Muscle layer of colon (tissue), 2 donors: ENCODE measurements around the gene NMS.

Experiments used
- H3K27ac ChIP-seq: one replicate; pipeline ENCODE4 v1.7.0; 2013; ENCODE audit warnings: low read depth, mild to moderate bottlenecking, low read length, moderate library complexity
- H3K27me3 ChIP-seq, 2 donors: one replicate each; pipeline ENCODE4 v1.7.0; 2013; ENCODE audit warnings: low read length in 2 of 2, mild to moderate bottlenecking in 2 of 2; ENCODE audit not compliant: insufficient read depth in 2 of 2, control insufficient read depth in 1 of 2
- H3K36me3 ChIP-seq: one replicate; pipeline ENCODE4 v1.7.0; 2013; ENCODE audit warnings: mild to moderate bottlenecking, low read length; ENCODE audit not compliant: insufficient read depth
- H3K4me1 ChIP-seq: one replicate; pipeline ENCODE4 v1.7.0; 2013; ENCODE audit warnings: mild to moderate bottlenecking, low read length; ENCODE audit not compliant: insufficient read depth
- H3K4me3 ChIP-seq, 2 donors: one replicate each; pipeline ENCODE4 v1.7.0; 2013; ENCODE audit warnings: low read length in 2 of 2, low read depth in 1 of 2, mild to moderate bottlenecking in 1 of 2, moderate library complexity in 1 of 2
- H3K9ac ChIP-seq: one replicate; pipeline ENCODE4 v1.7.0; 2013; ENCODE audit warnings: low read length
- H3K9me3 ChIP-seq: one replicate; pipeline ENCODE4 v1.7.0; 2013; ENCODE audit warnings: mild to moderate bottlenecking, low read length
- donor health status: abdominal sarcoma.
- donor health status: Adenocarcinoma of cecum.

The NMS gene

GRCh38 chr2:100470182-100470581 is at the start of gene NMS:
Gene NMS (plus strand): TSS chr2:100470482. CDS start chr2:100470489, 7 bp downstream.
- no peaks in the 10 kb centered on the region for H3K27me3 ChIP-seq
- H3K4me1 ChIP-seq, result no peaks in the 10 kb centered on the region
- H3K9me3 ChIP-seq, result no peaks in the 10 kb centered on the region
- H3K27ac ChIP-seq, result no peak within 1 kb of the TSS
- no peak within 1 kb of the TSS for H3K9ac ChIP-seq
- no peaks in the 10 kb centered on the region for H3K36me3 ChIP-seq
- no peak within 1 kb of the TSS for H3K4me3 ChIP-seq

DNA sequence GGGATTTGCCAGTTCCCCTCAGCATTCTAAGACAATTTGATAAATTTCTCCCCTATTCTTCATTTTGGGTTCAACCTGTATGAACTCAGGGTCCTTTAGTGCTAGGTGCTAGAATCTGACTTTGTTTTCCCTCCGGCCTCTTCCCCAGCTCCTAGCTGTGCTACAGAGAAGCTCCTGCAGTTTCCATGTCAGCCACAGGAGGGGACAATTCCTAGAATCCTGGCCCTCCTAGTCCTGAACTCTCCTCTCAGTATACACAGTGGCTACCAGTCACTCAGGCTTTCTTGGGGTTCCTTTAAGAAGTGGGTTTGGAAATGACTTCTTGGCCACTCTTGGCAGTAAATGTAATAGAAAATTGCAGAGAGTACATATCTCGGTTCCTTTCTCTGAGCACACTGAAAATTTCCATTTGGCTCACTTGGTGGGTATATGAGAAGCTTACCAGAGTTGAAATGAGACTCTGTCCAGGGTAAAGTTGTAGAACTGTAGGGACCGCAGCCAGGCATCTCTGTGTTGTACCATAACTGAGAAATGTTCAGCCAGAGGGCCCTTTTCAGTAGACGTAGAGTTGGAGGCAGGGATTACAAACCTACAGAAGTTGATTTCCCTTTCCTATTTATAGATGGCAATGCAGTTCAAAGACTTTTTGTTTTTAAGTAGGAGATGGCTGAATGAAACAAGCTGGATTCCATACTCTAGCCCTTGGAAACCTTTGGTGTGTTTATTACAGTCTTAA is 47.8 kb upstream of the NMS start:
- Histone ChIP-seq H3K27me3 (no peaks in the 10 kb centered on the region), H3K9me3 (no peaks in the 10 kb centered on the region), H3K27ac (no peak overlapping the region), H3K4me3 (no peak overlapping the region), H3K9ac (no peak overlapping the region), H3K4me1 (peaks cover 20% of the 10 kb centered on the region), H3K36me3 (no peaks in the 10 kb centered on the region)

DNA sequence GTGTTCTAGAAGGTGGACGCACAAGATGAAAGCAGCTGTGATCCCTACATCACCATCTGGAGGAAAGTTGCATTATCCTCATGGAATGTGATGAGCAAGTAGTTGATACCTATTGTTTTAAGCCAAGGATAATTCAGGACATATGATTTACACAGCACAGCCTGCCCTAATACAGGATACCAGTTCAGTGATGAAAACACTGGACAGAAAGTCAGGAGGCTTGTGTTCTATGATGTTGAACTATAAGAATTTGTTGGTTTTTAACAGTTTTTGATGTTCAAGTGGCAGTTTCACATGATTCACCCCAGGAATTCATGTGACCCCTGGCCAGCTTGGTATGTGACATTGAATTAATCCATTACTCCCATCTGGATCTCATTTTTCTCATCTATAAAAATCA is 46.7 kb upstream of the NMS start:
- Histone ChIP-seq H3K4me3 (no peak overlapping the region), H3K9ac (no peak overlapping the region), H3K9me3 (no peaks in the 10 kb centered on the region), H3K4me1 (peaks cover 20% of the 10 kb centered on the region), H3K36me3 (no peaks in the 10 kb centered on the region), H3K27ac (no peak overlapping the region), H3K27me3 (no peaks in the 10 kb centered on the region)

- H3K4me1 ChIP-seq, result peaks cover 20% of the 10 kb centered on the region
- no peak overlapping the region for H3K27ac ChIP-seq
- H3K9me3 ChIP-seq, result no peaks in the 10 kb centered on the region
- no peaks in the 10 kb centered on the region for H3K36me3 ChIP-seq
- no peaks in the 10 kb centered on the region for H3K27me3 ChIP-seq
- H3K4me3 ChIP-seq, result no peak overlapping the region
- no peak overlapping the region for H3K9ac ChIP-seq
These were observed 45.9 kb upstream of the NMS start for GRCh38 chr2:100424277-100424875.

DNA sequence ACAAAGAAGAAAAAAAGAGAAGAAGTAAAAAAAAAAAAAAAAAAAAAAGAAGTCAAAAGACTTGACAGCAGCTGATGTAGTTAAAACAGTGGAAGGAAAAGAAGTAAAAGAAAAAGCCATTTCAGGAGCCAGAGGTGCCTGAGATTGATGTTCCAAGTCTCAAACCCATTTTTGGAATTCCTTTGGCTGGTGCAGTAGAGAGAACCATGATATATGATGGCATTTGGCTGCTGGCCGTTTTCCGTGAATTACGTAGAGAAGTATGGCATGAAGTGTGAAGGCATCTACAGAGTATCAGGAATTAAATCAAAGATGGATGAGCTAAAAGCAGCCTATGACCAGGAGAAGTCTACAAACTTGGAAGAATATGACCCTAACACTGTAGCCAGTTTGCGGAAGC is 45.2 kb upstream of the NMS start:
- H3K4me1 ChIP-seq, result peaks cover 20% of the 10 kb centered on the region
- no peak overlapping the region for H3K9ac ChIP-seq
- H3K4me3 ChIP-seq, result no peak overlapping the region
- no peaks in the 10 kb centered on the region for H3K27me3 ChIP-seq
- H3K9me3 ChIP-seq, result no peaks in the 10 kb centered on the region
- no peaks in the 10 kb centered on the region for H3K36me3 ChIP-seq
- H3K27ac ChIP-seq, result no peak overlapping the region

DNA sequence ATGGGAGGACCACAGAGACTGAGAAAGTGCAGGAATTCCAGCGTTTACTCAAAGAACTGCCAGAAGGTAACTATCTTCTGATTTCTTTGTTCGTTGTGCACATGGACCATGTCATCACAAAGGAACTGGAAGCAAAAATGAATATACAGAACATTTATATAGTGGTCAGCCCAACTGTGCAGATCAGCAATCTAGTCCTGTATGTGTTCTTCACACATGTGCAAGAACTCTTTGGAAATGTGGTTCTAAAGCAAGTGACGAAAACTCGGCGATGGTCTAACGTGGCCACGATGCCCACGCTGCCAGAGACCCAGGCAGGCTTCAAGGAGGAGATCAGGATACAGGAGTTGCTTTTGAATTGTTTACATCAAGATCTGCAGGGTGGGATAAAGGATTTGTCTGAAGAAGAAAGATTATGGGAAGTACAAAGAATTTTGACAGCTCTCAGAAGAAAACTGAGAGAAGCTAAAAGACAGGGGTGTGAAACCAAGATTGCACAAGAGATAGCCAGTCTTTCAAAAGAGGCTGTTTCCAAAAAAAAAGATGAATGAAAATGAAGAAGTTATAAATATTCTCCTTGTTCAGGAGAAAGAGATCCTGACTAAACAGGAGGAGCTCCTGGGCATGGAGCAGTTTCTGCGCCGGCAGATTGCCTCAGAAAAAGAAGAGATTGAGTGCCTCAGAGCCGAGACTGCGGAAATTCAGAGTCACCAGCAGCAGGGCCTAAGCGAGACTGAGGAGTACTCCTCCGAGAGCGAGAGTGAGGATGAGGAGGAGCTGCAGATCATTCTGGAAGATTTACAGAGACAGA is 44.5 kb upstream of the NMS start:
- H3K27ac ChIP-seq, result no peak overlapping the region
- H3K9ac ChIP-seq, result no peak overlapping the region
- peaks cover 20% of the 10 kb centered on the region for H3K4me1 ChIP-seq
- H3K4me3 ChIP-seq, result no peak overlapping the region
- no peaks in the 10 kb centered on the region for H3K27me3 ChIP-seq
- no peaks in the 10 kb centered on the region for H3K36me3 ChIP-seq
- H3K9me3 ChIP-seq, result no peaks in the 10 kb centered on the region

GRCh38 chr2:100426384-100426720 is 43.9 kb upstream of the NMS start:
- no peaks in the 10 kb centered on the region for H3K9me3 ChIP-seq
- no peak overlapping the region for H3K9ac ChIP-seq
- no peak overlapping the region for H3K27ac ChIP-seq
- peaks cover 20% of the 10 kb centered on the region for H3K4me1 ChIP-seq
- H3K36me3 ChIP-seq, result no peaks in the 10 kb centered on the region
- H3K27me3 ChIP-seq, result no peaks in the 10 kb centered on the region
- no peak overlapping the region for H3K4me3 ChIP-seq

DNA sequence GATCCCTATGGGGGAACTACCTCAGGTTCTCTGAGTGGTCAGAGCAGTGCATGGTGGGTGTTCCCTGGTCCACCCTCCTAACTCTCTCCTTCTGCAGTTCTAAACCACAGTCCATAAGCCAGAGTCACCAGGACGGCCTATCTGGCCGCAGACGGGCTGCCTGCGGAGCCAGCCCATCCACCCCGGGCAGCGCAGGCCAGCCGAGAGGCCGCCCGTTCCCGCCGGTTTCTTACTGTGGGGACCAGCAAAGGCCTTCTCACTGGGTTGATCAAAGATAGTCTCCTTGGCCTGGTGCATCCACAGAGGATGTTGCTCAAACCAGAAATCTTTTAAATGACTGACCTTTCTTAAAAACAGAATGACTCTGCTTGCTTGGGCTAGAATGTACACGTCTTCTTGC is 43.2 kb upstream of the NMS start:
- no peak overlapping the region for H3K4me3 ChIP-seq
- H3K27ac ChIP-seq, result no peak overlapping the region
- no peaks in the 10 kb centered on the region for H3K27me3 ChIP-seq
- H3K36me3 ChIP-seq, result no peaks in the 10 kb centered on the region
- H3K9ac ChIP-seq, result no peak overlapping the region
- H3K4me1 ChIP-seq, result peaks cover 19% of the 10 kb centered on the region
- no peaks in the 10 kb centered on the region for H3K9me3 ChIP-seq

DNA sequence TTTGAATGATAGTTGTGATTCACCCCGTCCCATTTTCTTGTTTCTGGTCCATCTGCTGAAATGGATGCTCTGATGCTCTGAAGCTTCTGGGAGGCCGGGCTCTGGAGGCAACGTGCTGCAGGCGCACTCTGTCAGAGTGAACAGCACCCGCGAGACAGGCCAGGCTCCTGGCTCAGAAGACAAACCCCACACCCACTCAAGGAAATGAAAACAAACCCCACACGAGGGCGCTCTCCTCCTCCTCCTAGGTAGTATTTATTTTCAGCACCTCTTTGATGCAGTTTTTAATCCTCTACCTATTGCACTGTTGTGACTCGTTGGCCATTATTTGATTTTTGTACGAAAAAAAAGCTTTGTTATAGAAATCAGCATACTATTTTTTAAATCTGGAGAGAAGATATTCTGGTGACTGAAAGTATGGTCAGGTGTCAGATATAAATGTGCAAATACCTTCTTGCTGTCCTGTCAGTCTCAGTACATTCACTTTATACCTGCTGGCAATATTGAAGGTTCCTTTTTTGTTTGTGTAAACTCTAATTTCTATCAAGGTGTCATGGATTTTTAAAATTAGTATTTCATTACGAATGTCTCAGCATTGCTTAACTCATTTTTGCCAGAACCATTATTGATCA is 42.5 kb upstream of the NMS start:
- Histone ChIP-seq H3K9me3 (no peaks in the 10 kb centered on the region), H3K27ac (no peak overlapping the region), H3K36me3 (no peaks in the 10 kb centered on the region), H3K27me3 (no peaks in the 10 kb centered on the region), H3K9ac (no peak overlapping the region), H3K4me3 (no peak overlapping the region), H3K4me1 (peaks cover 14% of the 10 kb centered on the region)

DNA sequence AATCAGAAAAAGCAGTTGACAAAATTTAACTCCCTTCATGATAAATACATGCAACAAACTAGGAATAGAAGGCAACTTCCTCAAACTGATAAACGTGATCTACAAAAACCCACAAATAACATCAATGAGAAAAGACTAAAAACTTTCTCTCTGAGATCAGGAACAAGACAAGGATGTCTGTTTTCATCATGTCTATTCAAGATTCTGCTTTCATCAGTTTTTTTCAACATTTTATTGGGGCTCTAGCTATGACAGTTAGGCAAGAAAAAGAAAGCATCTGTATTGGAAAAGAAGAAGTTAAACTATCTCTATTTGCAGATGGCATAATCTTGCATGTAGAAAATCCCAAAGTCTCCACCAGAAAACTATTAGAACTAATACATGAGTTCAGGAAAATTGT is 40.6 kb upstream of the NMS start:
- Histone ChIP-seq H3K9me3 (no peaks in the 10 kb centered on the region), H3K27ac (no peak overlapping the region)

GRCh38 chr2:100437751-100438150 is 32.5 kb upstream of the NMS start:
- Histone ChIP-seq H3K4me1 (no peaks in the 10 kb centered on the region), H3K27ac (no peak overlapping the region), H3K36me3 (no peaks in the 10 kb centered on the region), H3K9ac (no peak overlapping the region), H3K27me3 (no peaks in the 10 kb centered on the region), H3K9me3 (no peaks in the 10 kb centered on the region), H3K4me3 (no peak overlapping the region)

More for the DNA sequence above, 40.6 kb upstream of the NMS start:
- Histone ChIP-seq H3K4me1 (peaks cover 7% of the 10 kb centered on the region), H3K4me3 (no peak overlapping the region), H3K27me3 (no peaks in the 10 kb centered on the region), H3K36me3 (no peaks in the 10 kb centered on the region), H3K9ac (no peak overlapping the region)
